ENCODE results near the gene NDUFB11. TPM values are rescaled to one million over a fixed set of nuclear protein-coding genes. Genes with fewer than 3 reads are reported as not detected.

NDUFB11 gene
- total and polyA plus RNA-seq, 9 of the 15 experiments (the other 6 are each of a cell fraction or from before 2014, with no cell fraction given), result 20.9 to 269 (median 86.8) TPM

DNA sequence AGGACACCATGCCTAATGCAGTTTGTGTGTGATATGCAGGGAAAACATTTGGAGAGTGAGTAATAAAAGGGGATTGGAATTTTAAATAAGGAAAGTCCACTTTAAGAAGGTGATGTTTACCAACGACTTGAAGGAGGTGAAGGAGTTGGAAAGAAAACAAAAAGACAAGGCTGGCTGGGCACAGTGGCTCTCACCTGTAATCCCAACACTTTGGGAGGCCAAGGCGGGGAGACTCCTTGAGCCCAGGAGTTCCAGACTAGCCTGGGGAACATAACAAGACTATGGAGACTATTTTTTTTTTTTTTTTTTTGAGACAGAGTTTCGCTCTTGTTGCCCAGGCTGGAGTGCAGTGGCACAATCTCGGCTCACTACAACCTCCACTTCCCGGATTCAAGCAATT is 11.0 kb downstream of the NDUFB11 start (continued):
- TF ChIP-seq, protein P1, sequence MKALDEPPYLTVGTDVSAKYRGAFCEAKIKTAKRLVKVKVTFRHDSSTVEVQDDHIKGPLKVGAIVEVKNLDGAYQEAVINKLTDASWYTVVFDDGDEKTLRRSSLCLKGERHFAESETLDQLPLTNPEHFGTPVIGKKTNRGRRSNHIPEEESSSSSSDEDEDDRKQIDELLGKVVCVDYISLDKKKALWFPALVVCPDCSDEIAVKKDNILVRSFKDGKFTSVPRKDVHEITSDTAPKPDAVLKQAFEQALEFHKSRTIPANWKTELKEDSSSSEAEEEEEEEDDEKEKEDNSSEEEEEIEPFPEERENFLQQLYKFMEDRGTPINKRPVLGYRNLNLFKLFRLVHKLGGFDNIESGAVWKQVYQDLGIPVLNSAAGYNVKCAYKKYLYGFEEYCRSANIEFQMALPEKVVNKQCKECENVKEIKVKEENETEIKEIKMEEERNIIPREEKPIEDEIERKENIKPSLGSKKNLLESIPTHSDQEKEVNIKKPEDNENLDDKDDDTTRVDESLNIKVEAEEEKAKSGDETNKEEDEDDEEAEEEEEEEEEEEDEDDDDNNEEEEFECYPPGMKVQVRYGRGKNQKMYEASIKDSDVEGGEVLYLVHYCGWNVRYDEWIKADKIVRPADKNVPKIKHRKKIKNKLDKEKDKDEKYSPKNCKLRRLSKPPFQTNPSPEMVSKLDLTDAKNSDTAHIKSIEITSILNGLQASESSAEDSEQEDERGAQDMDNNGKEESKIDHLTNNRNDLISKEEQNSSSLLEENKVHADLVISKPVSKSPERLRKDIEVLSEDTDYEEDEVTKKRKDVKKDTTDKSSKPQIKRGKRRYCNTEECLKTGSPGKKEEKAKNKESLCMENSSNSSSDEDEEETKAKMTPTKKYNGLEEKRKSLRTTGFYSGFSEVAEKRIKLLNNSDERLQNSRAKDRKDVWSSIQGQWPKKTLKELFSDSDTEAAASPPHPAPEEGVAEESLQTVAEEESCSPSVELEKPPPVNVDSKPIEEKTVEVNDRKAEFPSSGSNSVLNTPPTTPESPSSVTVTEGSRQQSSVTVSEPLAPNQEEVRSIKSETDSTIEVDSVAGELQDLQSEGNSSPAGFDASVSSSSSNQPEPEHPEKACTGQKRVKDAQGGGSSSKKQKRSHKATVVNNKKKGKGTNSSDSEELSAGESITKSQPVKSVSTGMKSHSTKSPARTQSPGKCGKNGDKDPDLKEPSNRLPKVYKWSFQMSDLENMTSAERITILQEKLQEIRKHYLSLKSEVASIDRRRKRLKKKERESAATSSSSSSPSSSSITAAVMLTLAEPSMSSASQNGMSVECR (CRISPR knock-in tag; IDR thresholded peaks at IDR 0.05), result no peak
- no peak for TF ChIP-seq PHTF2 (CRISPR knock-in tag; IDR thresholded peaks at IDR 0.05)
- no peak for TF ChIP-seq PRMT5 (CRISPR knock-in tag; IDR thresholded peaks at IDR 0.05)
- TF ChIP-seq, protein P2, sequence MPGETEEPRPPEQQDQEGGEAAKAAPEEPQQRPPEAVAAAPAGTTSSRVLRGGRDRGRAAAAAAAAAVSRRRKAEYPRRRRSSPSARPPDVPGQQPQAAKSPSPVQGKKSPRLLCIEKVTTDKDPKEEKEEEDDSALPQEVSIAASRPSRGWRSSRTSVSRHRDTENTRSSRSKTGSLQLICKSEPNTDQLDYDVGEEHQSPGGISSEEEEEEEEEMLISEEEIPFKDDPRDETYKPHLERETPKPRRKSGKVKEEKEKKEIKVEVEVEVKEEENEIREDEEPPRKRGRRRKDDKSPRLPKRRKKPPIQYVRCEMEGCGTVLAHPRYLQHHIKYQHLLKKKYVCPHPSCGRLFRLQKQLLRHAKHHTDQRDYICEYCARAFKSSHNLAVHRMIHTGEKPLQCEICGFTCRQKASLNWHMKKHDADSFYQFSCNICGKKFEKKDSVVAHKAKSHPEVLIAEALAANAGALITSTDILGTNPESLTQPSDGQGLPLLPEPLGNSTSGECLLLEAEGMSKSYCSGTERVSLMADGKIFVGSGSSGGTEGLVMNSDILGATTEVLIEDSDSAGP (CRISPR knock-in tag; IDR thresholded peaks at IDR 0.05), result no peak
- TF ChIP-seq, protein P3, sequence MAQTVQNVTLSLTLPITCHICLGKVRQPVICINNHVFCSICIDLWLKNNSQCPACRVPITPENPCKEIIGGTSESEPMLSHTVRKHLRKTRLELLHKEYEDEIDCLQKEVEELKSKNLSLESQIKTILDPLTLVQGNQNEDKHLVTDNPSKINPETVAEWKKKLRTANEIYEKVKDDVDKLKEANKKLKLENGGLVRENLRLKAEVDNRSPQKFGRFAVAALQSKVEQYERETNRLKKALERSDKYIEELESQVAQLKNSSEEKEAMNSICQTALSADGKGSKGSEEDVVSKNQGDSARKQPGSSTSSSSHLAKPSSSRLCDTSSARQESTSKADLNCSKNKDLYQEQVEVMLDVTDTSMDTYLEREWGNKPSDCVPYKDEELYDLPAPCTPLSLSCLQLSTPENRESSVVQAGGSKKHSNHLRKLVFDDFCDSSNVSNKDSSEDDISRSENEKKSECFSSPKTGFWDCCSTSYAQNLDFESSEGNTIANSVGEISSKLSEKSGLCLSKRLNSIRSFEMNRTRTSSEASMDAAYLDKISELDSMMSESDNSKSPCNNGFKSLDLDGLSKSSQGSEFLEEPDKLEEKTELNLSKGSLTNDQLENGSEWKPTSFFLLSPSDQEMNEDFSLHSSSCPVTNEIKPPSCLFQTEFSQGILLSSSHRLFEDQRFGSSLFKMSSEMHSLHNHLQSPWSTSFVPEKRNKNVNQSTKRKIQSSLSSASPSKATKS (CRISPR knock-in tag; IDR thresholded peaks at IDR 0.05), result no peak
- TF ChIP-seq ZNF212 (CRISPR knock-in tag; IDR thresholded peaks at IDR 0.05), result no peak
- TF ChIP-seq DIDO1 (tag; IDR thresholded peaks at IDR 0.05; ENCODE audit: low read depth), result no peak
- TF ChIP-seq, protein P4, sequence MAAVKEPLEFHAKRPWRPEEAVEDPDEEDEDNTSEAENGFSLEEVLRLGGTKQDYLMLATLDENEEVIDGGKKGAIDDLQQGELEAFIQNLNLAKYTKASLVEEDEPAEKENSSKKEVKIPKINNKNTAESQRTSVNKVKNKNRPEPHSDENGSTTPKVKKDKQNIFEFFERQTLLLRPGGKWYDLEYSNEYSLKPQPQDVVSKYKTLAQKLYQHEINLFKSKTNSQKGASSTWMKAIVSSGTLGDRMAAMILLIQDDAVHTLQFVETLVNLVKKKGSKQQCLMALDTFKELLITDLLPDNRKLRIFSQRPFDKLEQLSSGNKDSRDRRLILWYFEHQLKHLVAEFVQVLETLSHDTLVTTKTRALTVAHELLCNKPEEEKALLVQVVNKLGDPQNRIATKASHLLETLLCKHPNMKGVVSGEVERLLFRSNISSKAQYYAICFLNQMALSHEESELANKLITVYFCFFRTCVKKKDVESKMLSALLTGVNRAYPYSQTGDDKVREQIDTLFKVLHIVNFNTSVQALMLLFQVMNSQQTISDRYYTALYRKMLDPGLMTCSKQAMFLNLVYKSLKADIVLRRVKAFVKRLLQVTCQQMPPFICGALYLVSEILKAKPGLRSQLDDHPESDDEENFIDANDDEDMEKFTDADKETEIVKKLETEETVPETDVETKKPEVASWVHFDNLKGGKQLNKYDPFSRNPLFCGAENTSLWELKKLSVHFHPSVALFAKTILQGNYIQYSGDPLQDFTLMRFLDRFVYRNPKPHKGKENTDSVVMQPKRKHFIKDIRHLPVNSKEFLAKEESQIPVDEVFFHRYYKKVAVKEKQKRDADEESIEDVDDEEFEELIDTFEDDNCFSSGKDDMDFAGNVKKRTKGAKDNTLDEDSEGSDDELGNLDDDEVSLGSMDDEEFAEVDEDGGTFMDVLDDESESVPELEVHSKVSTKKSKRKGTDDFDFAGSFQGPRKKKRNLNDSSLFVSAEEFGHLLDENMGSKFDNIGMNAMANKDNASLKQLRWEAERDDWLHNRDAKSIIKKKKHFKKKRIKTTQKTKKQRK (IDR thresholded peaks at IDR 0.05; ENCODE audit: borderline replicate concordance, low read depth, low read length), result no peak
- TF ChIP-seq HDAC8 (tag; IDR thresholded peaks at IDR 0.05), result no peak
- TF ChIP-seq PTBP1 (IDR thresholded peaks at IDR 0.05; ENCODE audit: low read depth, low read length), result no peak
